HUES48 (cell line): Measurements from ENCODE around the gene NAPB.

Experiments used
- H3K27ac ChIP-seq: one replicate; pipeline ENCODE4 v1.7.0; 2013; ENCODE audit warnings: low read depth, low read length, inconsistent platforms
- H3K27me3 ChIP-seq: 2 replicates; pipeline ENCODE4 v1.6.1; 2013; ENCODE audit warnings: mild to moderate bottlenecking, low read length; ENCODE audit not compliant: control insufficient read depth, insufficient read depth
- H3K36me3 ChIP-seq: 2 replicates; pipeline ENCODE4 v1.6.1; 2013; ENCODE audit warnings: low read length; ENCODE audit not compliant: control insufficient read depth, insufficient read depth
- H3K4me1 ChIP-seq: 2 replicates; pipeline ENCODE4 v1.6.1; 2013; ENCODE audit warnings: mild to moderate bottlenecking, low read length; ENCODE audit not compliant: control insufficient read depth, insufficient read depth
- H3K4me3 ChIP-seq: 2 replicates; pipeline ENCODE4 v1.5.1; 2013; ENCODE audit warnings: mild to moderate bottlenecking, low read depth, low read length
- H3K9ac ChIP-seq: 2 replicates; pipeline ENCODE4 v1.6.1; 2013; ENCODE audit warnings: mild to moderate bottlenecking, low read depth, low read length, moderate library complexity
- H3K9me3 ChIP-seq: 2 replicates; pipeline ENCODE4 v1.6.1; 2013; ENCODE audit warnings: low read length; ENCODE audit not compliant: control insufficient read depth, insufficient read depth

The NAPB gene

GRCh38 chr20:23451956-23452487 is 30.7 kb upstream of the NAPB start:
- Histone ChIP-seq H3K9me3 (no peaks in the 10 kb centered on the region), H3K9ac (no peak overlapping the region), H3K36me3 (no peaks in the 10 kb centered on the region), H3K4me1 (no peaks in the 10 kb centered on the region), H3K27me3 (no peaks in the 10 kb centered on the region), H3K27ac (no peak overlapping the region), H3K4me3 (no peak overlapping the region)

- Histone ChIP-seq H3K9me3 (no peaks in the 10 kb centered on the region), H3K4me3 (no peak overlapping the region), H3K4me1 (no peaks in the 10 kb centered on the region), H3K27me3 (no peaks in the 10 kb centered on the region), H3K36me3 (no peaks in the 10 kb centered on the region), H3K27ac (no peak overlapping the region), H3K9ac (no peak overlapping the region)
These were observed 29.6 kb upstream of the NAPB start for GRCh38 chr20:23450877-23451276.

GRCh38 chr20:23449421-23449820 is 28.1 kb upstream of the NAPB start:
- Histone ChIP-seq H3K4me3 (no peak overlapping the region), H3K27ac (no peak overlapping the region), H3K36me3 (no peaks in the 10 kb centered on the region), H3K27me3 (no peaks in the 10 kb centered on the region), H3K9me3 (no peaks in the 10 kb centered on the region), H3K9ac (no peak overlapping the region), H3K4me1 (no peaks in the 10 kb centered on the region)

GRCh38 chr20:23448167-23448566 is 26.9 kb upstream of the NAPB start:
- H3K9ac ChIP-seq: no peak overlapping the region
- H3K4me1 ChIP-seq: no peaks in the 10 kb centered on the region
- no peaks in the 10 kb centered on the region for H3K36me3 ChIP-seq
- H3K4me3 ChIP-seq: no peak overlapping the region
- H3K9me3 ChIP-seq: no peaks in the 10 kb centered on the region
- no peaks in the 10 kb centered on the region for H3K27me3 ChIP-seq
- no peak overlapping the region for H3K27ac ChIP-seq

- H3K27ac ChIP-seq: no peak overlapping the region
- H3K36me3 ChIP-seq: no peaks in the 10 kb centered on the region
- no peaks in the 10 kb centered on the region for H3K4me1 ChIP-seq
- H3K4me3 ChIP-seq: no peak overlapping the region
- H3K27me3 ChIP-seq: no peaks in the 10 kb centered on the region
- no peak overlapping the region for H3K9ac ChIP-seq
- H3K9me3 ChIP-seq: no peaks in the 10 kb centered on the region
These were observed 25.2 kb upstream of the NAPB start for GRCh38 chr20:23446505-23446904.

- Histone ChIP-seq H3K36me3 (no peaks in the 10 kb centered on the region), H3K4me3 (no peak overlapping the region), H3K27ac (no peak overlapping the region), H3K27me3 (no peaks in the 10 kb centered on the region), H3K9me3 (no peaks in the 10 kb centered on the region), H3K4me1 (no peaks in the 10 kb centered on the region), H3K9ac (no peak overlapping the region)
These were observed 24.4 kb upstream of the NAPB start for GRCh38 chr20:23445596-23446217.

GRCh38 chr20:23444859-23445258 is 23.6 kb upstream of the NAPB start:
- no peaks in the 10 kb centered on the region for H3K36me3 ChIP-seq
- no peaks in the 10 kb centered on the region for H3K4me1 ChIP-seq
- no peak overlapping the region for H3K27ac ChIP-seq
- no peak overlapping the region for H3K9ac ChIP-seq
- no peaks in the 10 kb centered on the region for H3K27me3 ChIP-seq
- H3K4me3 ChIP-seq: no peak overlapping the region
- H3K9me3 ChIP-seq: no peaks in the 10 kb centered on the region

- no peak overlapping the region for H3K9ac ChIP-seq
- H3K4me3 ChIP-seq: no peak overlapping the region
These were observed 21.1 kb upstream of the NAPB start for GRCh38 chr20:23442436-23442835.

GRCh38 chr20:23441850-23442313 is 20.6 kb upstream of the NAPB start:
- no peaks in the 10 kb centered on the region for H3K36me3 ChIP-seq
- no peaks in the 10 kb centered on the region for H3K9me3 ChIP-seq
- H3K4me3 ChIP-seq: no peak overlapping the region
- H3K9ac ChIP-seq: no peak overlapping the region
- no peaks in the 10 kb centered on the region for H3K4me1 ChIP-seq
- H3K27ac ChIP-seq: no peak overlapping the region
- H3K27me3 ChIP-seq: no peaks in the 10 kb centered on the region

More at GRCh38 chr20:23442436-23442835, 21.1 kb upstream of the NAPB start:
- Histone ChIP-seq H3K4me1 (no peaks in the 10 kb centered on the region), H3K9me3 (no peaks in the 10 kb centered on the region), H3K27me3 (no peaks in the 10 kb centered on the region), H3K27ac (no peak overlapping the region), H3K36me3 (no peaks in the 10 kb centered on the region)

- no peaks in the 10 kb centered on the region for H3K9me3 ChIP-seq
- no peaks in the 10 kb centered on the region for H3K27me3 ChIP-seq
- no peak overlapping the region for H3K4me3 ChIP-seq
- no peaks in the 10 kb centered on the region for H3K4me1 ChIP-seq
- H3K27ac ChIP-seq: no peak overlapping the region
- H3K9ac ChIP-seq: no peak overlapping the region
- H3K36me3 ChIP-seq: no peaks in the 10 kb centered on the region
These were observed 18.7 kb upstream of the NAPB start for GRCh38 chr20:23440004-23440403.

- Histone ChIP-seq H3K4me3 (no peak overlapping the region), H3K36me3 (no peaks in the 10 kb centered on the region), H3K9ac (no peak overlapping the region), H3K9me3 (no peaks in the 10 kb centered on the region), H3K27ac (no peak overlapping the region), H3K4me1 (no peaks in the 10 kb centered on the region), H3K27me3 (no peaks in the 10 kb centered on the region)
These were observed 17.4 kb upstream of the NAPB start for GRCh38 chr20:23438661-23439060.
